Stomach (tissue), 9 donors: ENCODE results near the gene SYT11. TPM values are rescaled to one million over a fixed set of nuclear protein-coding genes. Genes with fewer than 3 reads are reported as not detected.

Source experiments
- DNase-seq, 2 donors: peaks; one replicate each; pipeline versions ENCODE4 v3.0.0 to v3.0.0-alpha.2; 2013 to 2019
- H3K27ac ChIP-seq, 5 donors: fragments of 200-600 bp in 4 of 5; sonication (generic) in 4 of 5; one replicate each; pipeline ENCODE4 v1.5.1; 2013 to 2019; ENCODE audit warnings: mild to moderate bottlenecking in 1 of 5, moderate library complexity in 1 of 5
- H3K27me3 ChIP-seq, 3 donors: fragments of 200-600 bp; sonication (generic); one replicate each; pipeline ENCODE4 v1.5.1; 2017 to 2019; ENCODE audit warnings: mixed run types in 1 of 3
- H3K36me3 ChIP-seq, 4 donors: fragments of 200-600 bp; sonication (generic); 1 replicate in 3 of 4; 2 replicates in 1 of 4; pipeline ENCODE4 v1.5.1; 2016 to 2019
- H3K4me1 ChIP-seq, 4 donors: fragments of 200-600 bp; sonication (generic); one replicate each; pipeline ENCODE4 v1.5.1; 2016 to 2019
- H3K4me3 ChIP-seq, 4 donors: fragments of 200-600 bp; sonication (generic) in 3 of 4; one replicate each; pipeline ENCODE4 v1.5.1; 2016 to 2019; ENCODE audit warnings: mild to moderate bottlenecking in 1 of 4
- H3K9me3 ChIP-seq, 4 donors: fragments of 200-600 bp; sonication (generic); one replicate each; pipeline ENCODE4 v1.5.1; 2016 to 2019
- CTCF ChIP-seq, 7 experiments: fragments of 450-650 bp in 4 of 7; fragments of 200-600 bp in 3 of 7; sonication (generic) in 3 of 7; IDR thresholded peaks; one replicate each; pipeline ENCODE4 v1.5.1; 2016 to 2019; ENCODE audit warnings: antibody characterized with exemption in 7 of 7, control low read depth in 2 of 7, mild to moderate bottlenecking in 1 of 7
- EP300 ChIP-seq: sonication (generic); formaldehyde crosslinking; IDR thresholded peaks from one replicate; pipeline ENCODE4 v1.6.1; 2017; ENCODE audit warnings: antibody characterized with exemption
- POLR2A ChIP-seq, 4 donors: fragments of 450-650 bp; IDR thresholded peaks; one replicate each; pipeline ENCODE4 v1.6.1; 2016; ENCODE audit warnings: antibody characterized with exemption in 4 of 4, control low read depth in 2 of 4, mild to moderate bottlenecking in 1 of 4, moderate library complexity in 1 of 4
- POLR2AphosphoS5 ChIP-seq, 3 donors: sonication (generic); formaldehyde crosslinking; IDR thresholded peaks; one replicate each; pipeline ENCODE4 v1.6.1; 2016; ENCODE audit warnings: antibody characterized with exemption in 3 of 3
- WGBS, 5 donors: extraction: QIAGEN DNeasy Blood & Tissue Kit in 3 of 5; methylation state at CpG; one replicate each; pipeline versions ENCODE4 v1.1.5 to v1.1.7; 2013 to 2018; 5-methylcytosine and 5-hydroxymethylcytosine counted together
- intact Hi-C: fragments of 100-400 bp; cut with DNase I; formaldehyde crosslinking; loops from one replicate; pipeline ENCODE4 v1.15.1; 2023; ENCODE audit warnings: low total_unique reads
- polyA plus RNA-seq, 3 donors: library from polyadenylated mRNA; stranded (reverse); fragments of 200-250 nt; gene quantifications; one replicate each; pipeline ENCODE4 v1.2.3, GENCODE V29; 2013
- total RNA-seq, 5 donors: library from RNA; depleted of rRNA; stranded (reverse); fragments of >200 nt; gene quantifications; one replicate each; pipeline versions ENCODE4 v1.1.0 to v1.2.3, GENCODE V29; 2014 to 2016
- donor health status: healthy with polysubstance abuse.
- donor health status: Bipolar disorder and iron deficiency.
- donor health status: healthy.

The SYT11 gene
- total and polyA plus RNA-seq, 8 donors = 0.76 to 12.9 (median 1.7) TPM

- H3K9me3 ChIP-seq = no peaks in the 10 kb centered on the region
- peaks cover 4 to 39% (median 21%) of the 10 kb centered on the region in 4 donors for H3K36me3 ChIP-seq
- no peak for DNase-seq
- no peak for TF ChIP-seq CTCF (IDR thresholded peaks at IDR 0.05)
- no peak for TF ChIP-seq POLR2A (IDR thresholded peaks at IDR 0.05)
- no peak for TF ChIP-seq EP300
- no peak for TF ChIP-seq POLR2AphosphoS5 (IDR thresholded peaks at IDR 0.05)
- intact Hi-C loops = no loop called here
- no peak overlapping the region for H3K27ac ChIP-seq
- no peaks in the 10 kb centered on the region for H3K27me3 ChIP-seq
- H3K4me3 ChIP-seq = no peak overlapping the region
- no peaks in the 10 kb centered on the region for H3K4me1 ChIP-seq
Observed at GRCh38 chr1:155884982-155885381, 25.6 kb downstream of the SYT11 start.

GRCh38 chr1:155888481-155888880 lies 29.1 kb downstream of the SYT11 start:
- 92 to 99% (median 97%) methylated on average over 5 of the region's 5 CpGs for WGBS, 5 donors
- Histone ChIP-seq H3K27ac (no peak overlapping the region), H3K9me3 (no peaks in the 10 kb centered on the region), H3K36me3 (peaks cover 0 to 5% (median under 1%) of the 10 kb centered on the region in 4 donors), H3K27me3 (no peaks in the 10 kb centered on the region), H3K4me1 (peaks cover 6 to 10% (median 9%) of the 10 kb centered on the region in 4 donors), H3K4me3 (no peak overlapping the region)
- intact Hi-C loops = no loop called here
- TF ChIP-seq POLR2A (IDR thresholded peaks at IDR 0.05) (no peak), CTCF (IDR thresholded peaks at IDR 0.05) (no peak), POLR2AphosphoS5 (IDR thresholded peaks at IDR 0.05) (no peak), EP300 (no peak)
- no peak for DNase-seq

DNA sequence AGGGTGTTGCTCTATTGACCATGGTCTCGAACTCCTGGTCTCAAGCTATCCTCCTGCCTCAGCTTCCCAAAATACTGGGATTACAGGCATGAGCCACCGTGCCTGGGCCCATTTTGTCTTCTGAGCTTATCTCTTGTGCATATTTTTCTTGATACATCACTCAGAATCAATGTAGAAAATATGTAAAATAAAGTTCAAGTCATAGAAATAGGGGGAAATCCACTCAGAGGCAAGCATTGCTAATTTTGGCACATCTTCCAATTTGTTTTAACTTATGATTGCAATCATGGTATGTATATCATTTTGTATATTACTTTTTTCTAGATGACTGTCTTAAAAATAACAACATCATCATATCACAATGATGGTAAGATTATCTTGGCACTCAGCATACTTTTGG lies 30.2 kb downstream of the SYT11 start:
- DNase-seq = no peak
- no peak for TF ChIP-seq POLR2AphosphoS5 (IDR thresholded peaks at IDR 0.05)
- TF ChIP-seq POLR2A (IDR thresholded peaks at IDR 0.05) = no peak
- no peak for TF ChIP-seq CTCF (IDR thresholded peaks at IDR 0.05)
- no peak for TF ChIP-seq EP300
- peaks cover 8 to 19% (median 16%) of the 10 kb centered on the region in 4 donors for H3K4me1 ChIP-seq
- H3K27ac ChIP-seq = no peak overlapping the region
- no peak overlapping the region for H3K4me3 ChIP-seq
- WGBS, 5 donors = 51 to 73% (median 68%) methylated on average over 2 of the region's 2 CpGs
- peaks cover 0 to 3% (median 0%) of the 10 kb centered on the region in 4 donors for H3K36me3 ChIP-seq
- intact Hi-C loops = no loop called here
- no peaks in the 10 kb centered on the region for H3K9me3 ChIP-seq
- no peaks in the 10 kb centered on the region for H3K27me3 ChIP-seq

DNA sequence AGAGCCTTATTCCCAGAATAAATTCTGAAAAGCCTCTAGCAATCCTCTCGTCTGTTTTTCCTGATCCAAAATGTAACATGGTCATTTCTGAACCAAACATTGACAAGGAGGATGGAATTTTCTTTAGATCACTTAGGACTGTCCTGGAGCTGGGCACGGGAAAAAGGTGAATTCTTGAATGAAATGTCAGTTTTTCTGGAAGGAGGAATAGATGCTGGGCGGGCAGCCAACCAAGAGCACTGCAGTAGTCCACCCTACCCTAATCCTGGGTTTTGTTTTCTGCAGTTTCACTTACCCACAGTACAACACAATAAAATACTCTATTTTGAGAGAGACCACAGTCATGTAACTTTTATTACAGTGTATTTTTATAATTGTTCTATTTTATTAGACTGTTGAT lies 30.9 kb downstream of the SYT11 start:
- intact Hi-C loops = no loop called here
- no peaks in the 10 kb centered on the region for H3K27me3 ChIP-seq
- peaks cover 8 to 19% (median 16%) of the 10 kb centered on the region in 4 donors for H3K4me1 ChIP-seq
- no peak for DNase-seq
- 55 to 69% (median 57%) methylated on average over 3 of the region's 3 CpGs for WGBS, 5 donors
- no peak overlapping the region for H3K27ac ChIP-seq
- TF ChIP-seq EP300 = no peak
- TF ChIP-seq POLR2A (IDR thresholded peaks at IDR 0.05) = no peak
- TF ChIP-seq CTCF (IDR thresholded peaks at IDR 0.05) = no peak
- TF ChIP-seq POLR2AphosphoS5 (IDR thresholded peaks at IDR 0.05) = no peak
- H3K9me3 ChIP-seq = no peaks in the 10 kb centered on the region
- H3K36me3 ChIP-seq = peaks cover 0 to 3% (median 0%) of the 10 kb centered on the region in 4 donors
- no peak overlapping the region for H3K4me3 ChIP-seq
